Measurements from ENCODE around the gene ZIM2.

Gene ZIM2

DNA sequence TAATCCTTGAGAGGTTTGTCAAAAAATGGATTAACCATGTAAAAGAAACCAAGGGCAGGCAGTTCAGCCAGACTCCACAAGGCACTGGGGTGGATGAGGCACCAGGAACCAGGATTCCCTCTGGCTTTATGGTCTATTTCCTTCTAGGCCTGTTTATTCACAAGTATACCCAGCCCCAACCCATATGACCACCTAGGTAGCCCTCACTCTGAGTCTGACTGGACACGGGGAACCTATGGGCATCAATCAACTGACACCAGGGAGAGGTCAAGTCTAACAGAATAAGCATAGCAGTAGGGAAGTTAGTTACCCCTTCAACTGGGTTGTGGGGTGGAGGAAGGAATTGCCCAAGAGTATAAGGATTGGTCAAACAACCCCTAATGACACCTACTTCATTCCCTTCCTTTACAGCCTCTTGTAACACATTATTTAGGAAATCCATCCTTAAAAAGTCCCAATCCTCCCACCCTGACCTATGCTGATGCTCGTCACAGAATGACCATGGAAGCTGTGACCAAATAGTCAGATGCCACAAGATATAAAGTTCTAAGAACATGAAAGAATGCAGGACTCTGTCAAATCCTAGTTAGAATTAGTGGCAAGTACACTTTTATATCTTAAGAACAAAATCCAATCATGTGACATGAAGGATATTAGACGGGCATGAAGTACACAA lies 31.7 kb downstream of the ZIM2 start:
- DNase-seq (ENCODE audit: low spot score) = no peak

DNA sequence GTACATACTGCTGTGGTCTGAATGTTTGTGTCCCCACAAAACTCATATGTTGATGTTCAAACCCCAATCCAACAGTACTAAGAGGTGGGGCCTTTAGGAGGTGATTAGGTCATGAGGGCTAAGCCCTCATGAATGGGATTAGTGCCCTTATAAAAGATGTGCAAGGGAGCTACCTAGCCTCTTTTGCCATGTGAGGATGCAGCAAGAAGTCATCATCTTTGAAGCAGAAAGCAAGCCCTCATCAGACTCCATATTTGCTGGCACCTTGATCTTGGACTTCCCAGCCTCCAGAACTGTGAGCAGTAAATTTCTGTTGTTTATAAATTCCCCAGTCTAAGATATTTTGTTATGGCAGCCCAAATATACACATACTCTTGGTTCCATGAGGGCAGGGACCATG lies 33.9 kb downstream of the ZIM2 start:
- DNase-seq (ENCODE audit: low spot score) = no peak

DNA sequence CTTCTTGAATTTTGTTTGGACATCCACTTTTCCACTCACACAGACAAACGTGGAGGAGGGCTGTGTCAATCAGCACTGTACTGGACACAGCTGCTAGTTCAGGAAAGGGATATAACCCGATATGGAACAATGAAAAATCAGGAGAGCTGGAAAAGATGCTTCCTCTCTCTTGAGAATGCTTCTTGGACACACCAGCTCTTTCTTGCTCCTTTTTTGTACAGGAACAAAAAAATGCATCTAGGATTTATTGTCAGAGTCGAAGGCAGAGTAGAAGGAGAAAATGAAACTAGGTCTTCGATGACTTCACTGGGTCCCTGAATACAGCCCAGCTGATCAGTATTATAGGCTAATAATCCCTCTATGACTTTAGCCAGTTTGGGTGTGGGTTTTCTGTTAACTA lies 62.2 kb downstream of the ZIM2 start:
- no peak for DNase-seq (ENCODE audit: low spot score)

DNA sequence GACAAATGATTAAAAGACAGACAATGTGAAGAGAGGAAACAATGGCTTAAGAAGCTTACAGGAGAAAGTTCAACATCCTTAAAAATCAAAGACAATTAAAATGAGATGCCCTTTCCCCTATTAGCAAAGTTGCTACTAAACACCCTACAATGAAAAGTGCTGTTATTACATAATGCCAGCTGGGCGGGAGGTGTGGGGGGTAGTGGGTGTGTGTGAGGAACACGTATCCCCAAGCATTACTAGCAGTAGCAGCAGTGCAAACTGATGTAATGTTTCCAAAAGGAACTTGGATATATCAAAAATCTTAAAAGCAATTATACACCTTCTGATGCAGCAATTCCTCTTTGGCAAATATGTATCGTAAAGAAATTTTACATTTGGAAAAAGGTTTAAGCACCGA lies 70.9 kb downstream of the ZIM2 start:
- no peak for DNase-seq (ENCODE audit: low spot score)

- no peak for DNase-seq (ENCODE audit: low spot score)
Observed at GRCh38 chr19:56765137-56765536, 75.4 kb downstream of the ZIM2 start.

DNA sequence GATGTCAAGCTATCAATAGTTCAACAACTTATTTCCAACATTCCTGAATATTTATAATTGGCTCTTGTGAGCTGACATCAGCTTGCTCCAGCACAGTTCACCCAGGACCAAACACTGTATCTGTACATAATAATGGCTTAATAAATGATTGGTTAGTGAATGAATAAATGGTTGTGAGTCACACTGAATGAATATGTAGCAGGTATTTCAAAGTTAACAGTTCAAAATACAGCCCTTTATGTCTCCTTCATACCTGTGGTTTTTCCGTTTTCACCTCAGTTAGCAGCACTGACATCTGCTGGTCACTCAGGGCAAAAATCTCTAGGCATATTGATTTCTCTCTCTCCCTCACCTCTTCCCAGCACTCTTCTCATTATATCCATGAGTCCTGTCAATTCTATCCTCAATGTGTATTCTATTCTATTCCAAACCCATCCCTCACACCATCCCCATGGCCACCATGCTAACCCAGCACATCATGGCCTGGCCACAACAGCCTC lies 76.3 kb downstream of the ZIM2 start:
- DNase-seq (ENCODE audit: low spot score) = no peak

DNA sequence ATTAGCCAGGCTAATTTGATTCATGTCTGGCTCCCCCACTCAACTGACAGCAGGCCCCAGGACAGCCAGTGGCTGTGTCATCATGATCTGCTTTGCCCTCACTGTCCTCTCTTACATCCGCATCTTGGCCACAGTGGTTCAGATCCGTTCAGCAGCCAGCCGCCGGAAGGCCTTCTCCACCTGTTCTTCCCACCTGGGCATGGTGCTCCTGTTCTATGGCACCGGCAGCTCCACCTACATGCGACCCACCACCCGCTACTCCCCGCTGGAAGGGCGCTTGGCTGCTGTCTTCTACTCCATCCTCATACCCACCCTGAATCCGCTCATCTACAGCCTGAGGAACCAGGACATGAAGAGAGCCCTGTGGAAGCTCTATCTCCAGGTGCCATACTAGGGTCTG lies 79.7 kb downstream of the ZIM2 start:
- DNase-seq (ENCODE audit: low spot score) = no peak

GRCh38 chr19:56759531-56759930 lies 81.0 kb downstream of the ZIM2 start:
- DNase-seq (ENCODE audit: low spot score) = no peak

- DNase-seq (ENCODE audit: low spot score) = no peak
Observed at GRCh38 chr19:56751078-56751489, 89.4 kb downstream of the ZIM2 start.

DNA sequence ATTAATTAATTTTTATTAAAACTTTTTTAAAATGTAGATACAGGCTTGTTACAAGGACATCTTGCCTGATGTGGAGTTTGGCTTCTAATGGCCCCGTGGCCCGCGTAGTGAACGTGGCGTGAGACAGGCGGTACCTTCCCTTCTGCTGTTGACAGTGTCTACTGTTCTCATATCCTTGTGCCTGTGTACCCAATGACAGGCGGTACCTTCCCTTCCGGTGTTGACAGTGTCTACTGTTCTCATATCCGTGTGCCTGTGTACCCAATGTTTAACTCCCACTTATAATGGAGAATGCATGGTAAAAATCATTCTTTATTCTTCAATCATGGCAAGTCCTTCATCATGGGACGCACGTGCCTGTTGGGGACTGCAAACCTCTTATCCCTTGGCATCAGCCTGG lies 89.9 kb downstream of the ZIM2 start:
- DNase-seq (ENCODE audit: low spot score) = no peak

- DNase-seq (ENCODE audit: low spot score) = no peak
Observed at GRCh38 chr19:56748378-56748777, 92.1 kb downstream of the ZIM2 start.

DNA sequence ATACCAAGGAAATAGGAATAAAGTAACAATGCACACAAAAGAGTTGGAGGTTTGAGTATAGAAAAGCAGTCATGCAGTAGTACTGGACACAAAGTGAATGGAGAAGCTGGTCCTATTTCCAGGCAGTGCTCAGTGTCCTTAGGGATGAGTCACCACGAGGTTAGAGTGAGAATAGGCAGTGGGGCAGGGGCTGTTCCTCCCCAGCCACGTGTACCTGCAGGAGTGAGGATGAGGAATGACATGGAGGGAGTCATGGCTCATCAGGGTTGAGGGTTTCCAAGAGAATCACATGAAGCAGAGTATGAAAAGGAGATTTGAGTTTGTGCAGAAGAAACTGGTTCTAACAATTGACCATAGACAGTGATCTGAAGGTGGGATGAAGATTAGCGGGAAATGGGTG lies 94.2 kb downstream of the ZIM2 start:
- no peak for DNase-seq (ENCODE audit: low spot score)

GRCh38 chr19:56740501-56740900 lies 100.0 kb downstream of the ZIM2 start:
- no peak for DNase-seq (ENCODE audit: low spot score)

DNA sequence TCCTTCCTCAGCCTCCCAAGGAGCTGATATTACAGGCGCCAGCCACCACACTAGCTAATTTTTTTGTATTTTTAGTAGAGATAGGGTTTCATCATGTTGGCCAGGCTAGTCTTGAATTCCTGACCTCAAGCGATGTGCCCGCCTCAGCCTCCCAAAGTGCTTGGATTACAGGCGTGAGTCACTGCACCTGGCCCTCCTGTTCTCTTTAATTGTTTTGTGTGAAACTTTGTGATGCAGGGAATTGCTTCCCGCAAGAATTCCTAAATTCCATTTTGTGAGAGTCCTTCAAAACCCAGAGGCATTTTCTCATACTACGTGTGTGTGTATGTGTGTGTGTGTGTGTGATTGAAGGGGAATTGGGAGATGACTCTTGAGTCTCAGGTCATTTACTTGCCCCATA lies 104.0 kb downstream of the ZIM2 start:
- DNase-seq (ENCODE audit: low spot score) = no peak

GRCh38 chr19:56732976-56733375 lies 107.5 kb downstream of the ZIM2 start:
- DNase-seq (ENCODE audit: low spot score) = no peak

- no peak for DNase-seq (ENCODE audit: low spot score)
Observed at GRCh38 chr19:56727677-56728076, 112.8 kb downstream of the ZIM2 start.

DNA sequence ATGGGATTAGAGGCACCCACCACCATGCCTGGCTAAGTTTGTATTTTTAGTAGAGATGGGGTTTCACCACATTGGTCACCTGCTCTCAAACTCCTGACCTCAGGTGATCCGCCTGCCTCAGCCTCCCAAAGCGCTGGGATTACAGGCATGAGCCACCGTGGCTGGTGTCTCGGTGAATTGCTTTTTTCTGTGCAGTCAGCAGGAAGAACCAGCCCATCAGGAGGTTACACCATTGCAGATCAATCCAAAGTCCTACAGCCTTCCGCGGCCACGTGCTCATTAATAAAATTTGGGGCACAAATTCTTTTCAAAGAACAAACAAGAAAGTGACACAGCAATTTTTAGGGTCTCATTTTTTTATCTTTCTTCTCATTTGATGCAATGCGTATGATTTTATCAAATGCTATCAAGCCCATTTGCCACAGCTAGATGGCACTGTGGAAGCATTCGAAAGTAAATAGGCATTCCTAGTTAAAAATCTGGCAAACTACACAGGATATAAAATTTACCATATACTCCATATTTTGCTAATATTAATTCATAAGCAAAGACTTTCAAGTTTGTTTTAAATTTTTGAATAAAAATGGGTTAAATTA lies 114.6 kb downstream of the ZIM2 start:
- DNase-seq (ENCODE audit: low spot score) = no peak

Data from CD4-positive, alpha-beta T cell treated with Interleukin-6 at 100 ng/mL for 8 hours (primary cell).